Type B pancreatic cell (in vitro differentiated cells): ENCODE measurements around the gene VPREB1. TPM values are rescaled to one million over a fixed set of nuclear protein-coding genes. Genes with fewer than 3 reads are reported as not detected.

Experiments used
- DNase-seq: peaks from one replicate; pipeline ENCODE4 v3.0.0; 2021; ENCODE audit warnings: mixed read lengths; ENCODE audit not compliant: unreplicated experiment; ENCODE audit errors: extremely low spot score
- H3K27ac Mint-ChIP-seq: 2 replicates; pipeline ENCODE4 v1.8.0; 2021; ENCODE audit warnings: mild to moderate bottlenecking, mixed read lengths
- H3K27me3 Mint-ChIP-seq: 2 replicates; pipeline ENCODE4 v1.8.0; 2021; ENCODE audit warnings: mixed read lengths
- H3K36me3 Mint-ChIP-seq: 2 replicates; pipeline ENCODE4 v1.8.0; 2021; ENCODE audit warnings: mixed read lengths
- H3K4me1 Mint-ChIP-seq: one replicate; pipeline ENCODE4 v1.8.0; 2021; ENCODE audit warnings: mixed read lengths; ENCODE audit not compliant: unreplicated experiment
- H3K4me3 Mint-ChIP-seq: 2 replicates; pipeline ENCODE4 v1.8.0; 2021; ENCODE audit warnings: mild to moderate bottlenecking, mixed read lengths
- H3K9me3 Mint-ChIP-seq: 2 replicates; pipeline ENCODE4 v1.8.0; 2021; ENCODE audit warnings: mixed read lengths
- CTCF ChIP-seq: fragments of 200-600 bp; sonication (generic); conservative IDR thresholded peaks from 2 replicates; pipeline ENCODE4 v1.5.0; 2021; ENCODE audit warnings: antibody characterized with exemption, mild to moderate bottlenecking
- total RNA-seq: library from RNA; stranded (reverse); gene quantifications from 2 replicates; pipeline ENCODE4 v1.2.1, GENCODE V29; 2021; ENCODE audit warnings: low replicate concordance

The VPREB1 gene
- total RNA-seq, 1 donor from 2014 or later, result not detected

GRCh38 chr22:22197993-22198402, 46.6 kb upstream of the VPREB1 start:
- Mint-ChIP-seq H3K4me1 (no peaks in the 10 kb centered on the region), H3K27ac (no peak overlapping the region), H3K9me3 (no peaks in the 10 kb centered on the region), H3K27me3 (peaks cover 70% of the 10 kb centered on the region), H3K36me3 (no peaks in the 10 kb centered on the region), H3K4me3 (no peak overlapping the region)
- no peak for DNase-seq
- TF ChIP-seq CTCF, result no peak

DNA sequence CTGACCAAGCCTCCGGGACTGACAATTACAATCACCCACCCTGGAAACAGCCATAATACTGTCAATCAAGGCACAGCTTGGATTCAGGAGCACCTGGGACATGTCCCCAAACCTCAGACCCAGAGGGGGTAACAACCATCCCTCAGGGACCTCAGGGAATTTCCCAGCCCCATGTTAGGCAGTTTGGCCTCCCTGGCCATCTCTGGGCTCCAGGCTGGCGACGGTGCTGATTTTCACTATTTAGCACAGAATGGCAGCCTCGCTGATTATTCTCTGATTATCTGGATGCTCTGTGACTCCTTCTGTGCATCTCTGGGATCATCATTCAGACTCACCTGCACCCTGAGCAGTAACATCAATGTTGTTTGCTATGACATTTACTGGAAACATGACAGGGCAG, 45.8 kb upstream of the VPREB1 start:
- TF ChIP-seq CTCF, result no peak
- Mint-ChIP-seq H3K4me3 (no peak overlapping the region), H3K27ac (no peak overlapping the region), H3K27me3 (peaks cover 77% of the 10 kb centered on the region), H3K9me3 (no peaks in the 10 kb centered on the region), H3K4me1 (no peaks in the 10 kb centered on the region), H3K36me3 (no peaks in the 10 kb centered on the region)
- no peak for DNase-seq

DNA sequence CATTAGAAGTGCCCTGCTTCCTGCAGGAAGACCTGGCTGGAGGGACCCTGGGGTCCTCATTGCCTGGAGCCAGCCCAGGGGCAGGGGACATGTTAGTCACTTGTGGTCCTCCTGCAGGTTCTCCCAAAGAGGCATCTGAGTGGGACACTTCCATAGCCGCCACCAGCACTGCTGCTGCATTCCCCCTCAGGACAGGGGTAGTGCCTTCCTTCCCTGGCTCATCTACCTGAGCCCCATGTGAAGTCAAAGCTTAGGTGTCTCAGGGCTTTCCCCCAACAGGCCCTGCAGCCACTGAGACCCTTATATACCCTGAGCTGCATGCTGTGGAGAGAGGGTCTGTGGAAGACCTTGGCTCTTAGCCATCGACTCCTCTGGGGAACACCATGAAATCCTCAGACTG, 45.0 kb upstream of the VPREB1 start:
- DNase-seq, result no peak
- no peaks in the 10 kb centered on the region for H3K36me3 Mint-ChIP-seq
- no peaks in the 10 kb centered on the region for H3K9me3 Mint-ChIP-seq
- no peaks in the 10 kb centered on the region for H3K4me1 Mint-ChIP-seq
- H3K4me3 Mint-ChIP-seq, result no peak overlapping the region
- H3K27me3 Mint-ChIP-seq, result peaks cover 83% of the 10 kb centered on the region
- no peak overlapping the region for H3K27ac Mint-ChIP-seq
- no peak for TF ChIP-seq CTCF

- no peak for DNase-seq
- Mint-ChIP-seq H3K27me3 (peaks cover 88% of the 10 kb centered on the region), H3K27ac (no peak overlapping the region), H3K4me3 (no peak overlapping the region), H3K36me3 (no peaks in the 10 kb centered on the region), H3K9me3 (no peaks in the 10 kb centered on the region), H3K4me1 (no peaks in the 10 kb centered on the region)
- TF ChIP-seq CTCF, result no peak
Measured at GRCh38 chr22:22200569-22201184, 43.9 kb upstream of the VPREB1 start.

- H3K27me3 Mint-ChIP-seq, result peaks cover 91% of the 10 kb centered on the region
- H3K4me3 Mint-ChIP-seq, result no peak overlapping the region
- no peaks in the 10 kb centered on the region for H3K36me3 Mint-ChIP-seq
- DNase-seq, result no peak
- no peak overlapping the region for H3K27ac Mint-ChIP-seq
- no peaks in the 10 kb centered on the region for H3K4me1 Mint-ChIP-seq
- peak; percentile 47 for TF ChIP-seq CTCF
- H3K9me3 Mint-ChIP-seq, result no peaks in the 10 kb centered on the region
Measured at GRCh38 chr22:22201185-22201929, 43.2 kb upstream of the VPREB1 start.
